Astrocyte (in vitro differentiated cells and primary cell): ENCODE data around the gene TNFRSF1B. TPM values are rescaled to one million over a fixed set of nuclear protein-coding genes. Genes with fewer than 3 reads are reported as not detected.

Experiments
- DNase-seq: peaks from one replicate; pipeline ENCODE4 v3.0.0-alpha.2; 2010; ENCODE audit warnings: low read depth
- FAIRE-seq: peaks from 2 replicates; lab custom pipeline; 2011; peaks lifted over from hg19 to GRCh38; lab: Jason Lieb, UNC
- H2AFZ ChIP-seq: 2 replicates; pipeline ENCODE4 v1.6.0; 2012; ENCODE audit warnings: low read depth, low read length, inconsistent platforms
- H3K27ac ChIP-seq: 2 replicates; pipeline ENCODE4 v1.5.1; 2011; ENCODE audit warnings: low read depth, low read length, inconsistent platforms
- H3K27me3 ChIP-seq: 2 replicates; pipeline ENCODE4 v1.6.0; 2011; ENCODE audit warnings: low read length, inconsistent platforms; ENCODE audit not compliant: insufficient read depth
- H3K36me3 ChIP-seq: 2 replicates; pipeline ENCODE4 v1.5.1; 2011; ENCODE audit warnings: low read length, inconsistent platforms; ENCODE audit not compliant: insufficient read depth
- H3K4me1 ChIP-seq: 2 replicates; pipeline ENCODE4 v1.5.1; 2011; ENCODE audit warnings: low read length, inconsistent platforms; ENCODE audit not compliant: insufficient read depth
- H3K4me2 ChIP-seq: 2 replicates; pipeline ENCODE4 v1.6.0; 2012; ENCODE audit warnings: low read length, inconsistent platforms
- H3K4me3 ChIP-seq: 2 replicates; pipeline ENCODE4 v1.5.1; 2011; ENCODE audit warnings: low read depth, mild to moderate bottlenecking, low read length, inconsistent platforms; ENCODE audit not compliant: insufficient read depth
- H3K79me2 ChIP-seq: 2 replicates; pipeline ENCODE4 v1.6.0; 2012; ENCODE audit warnings: mild to moderate bottlenecking, low read length, inconsistent platforms; ENCODE audit not compliant: insufficient read depth
- H3K9ac ChIP-seq: 2 replicates; pipeline ENCODE4 v1.6.0; 2012; ENCODE audit warnings: mild to moderate bottlenecking, low read length, inconsistent platforms
- H3K9me3 ChIP-seq: 2 replicates; pipeline ENCODE4 v1.5.1; 2012; ENCODE audit warnings: low read depth, mild to moderate bottlenecking, low read length, inconsistent platforms; ENCODE audit not compliant: insufficient read depth
- H4K20me1 ChIP-seq: 2 replicates; pipeline ENCODE4 v1.6.0; 2012; ENCODE audit warnings: low read length, inconsistent platforms; ENCODE audit not compliant: insufficient read depth
- H3K27ac Mint-ChIP-seq: one replicate; pipeline ENCODE4 v1.8.0; 2021; ENCODE audit warnings: mild to moderate bottlenecking, mixed read lengths; ENCODE audit not compliant: unreplicated experiment
- H3K27me3 Mint-ChIP-seq: one replicate; pipeline ENCODE4 v1.8.0; 2021; ENCODE audit warnings: low read depth, mixed read lengths; ENCODE audit not compliant: unreplicated experiment
- H3K36me3 Mint-ChIP-seq: one replicate; pipeline ENCODE4 v1.8.0; 2021; ENCODE audit warnings: low read depth, mixed read lengths; ENCODE audit not compliant: unreplicated experiment
- H3K4me1 Mint-ChIP-seq: one replicate; pipeline ENCODE4 v1.8.0; 2021; ENCODE audit warnings: low read depth, mixed read lengths; ENCODE audit not compliant: unreplicated experiment
- H3K4me3 Mint-ChIP-seq: one replicate; pipeline ENCODE4 v1.8.0; 2021; ENCODE audit warnings: mild to moderate bottlenecking, moderate library complexity, mixed read lengths; ENCODE audit not compliant: unreplicated experiment
- H3K9me3 Mint-ChIP-seq: one replicate; pipeline ENCODE4 v1.8.0; 2021; ENCODE audit warnings: mild to moderate bottlenecking, mixed read lengths; ENCODE audit not compliant: unreplicated experiment
- CTCF ChIP-seq: IDR thresholded peaks from 2 replicates; pipeline ENCODE4 v1.5.1; 2011; ENCODE audit warnings: low read depth, mild to moderate bottlenecking, inconsistent platforms, low read length, moderate library complexity; ENCODE audit not compliant: insufficient read depth
- EZH2 ChIP-seq: IDR thresholded peaks from 2 replicates; pipeline ENCODE4 v1.6.1; 2012; ENCODE audit warnings: mild to moderate bottlenecking, low read length, inconsistent platforms; ENCODE audit not compliant: insufficient read depth
- total RNA-seq: library from RNA; stranded (reverse); gene quantifications from 2 replicates; pipeline ENCODE4 v1.2.1, GENCODE V29; 2021

The TNFRSF1B gene
- total RNA-seq, 1 donor from 2014 or later: 0.09 TPM

- H3K36me3 Mint-ChIP-seq: no peaks in the 10 kb centered on the region
- H3K27ac Mint-ChIP-seq: no peak overlapping the region
- H3K4me3 ChIP-seq: no peak overlapping the region
- no peak overlapping the region for H3K4me3 Mint-ChIP-seq
- H3K27me3 ChIP-seq: peaks cover 4% of the 10 kb centered on the region
- no peaks in the 10 kb centered on the region for H3K9me3 ChIP-seq
- H2AFZ ChIP-seq: no peak overlapping the region
- no peak overlapping the region for H3K9ac ChIP-seq
- H4K20me1 ChIP-seq: no peaks in the 10 kb centered on the region
- TF ChIP-seq CTCF (no peak), EZH2 (no peak)
- no peak overlapping the region for H3K4me2 ChIP-seq
- peaks cover 4% of the 10 kb centered on the region for H3K4me1 Mint-ChIP-seq
- H3K27ac ChIP-seq: no peak overlapping the region
- H3K27me3 Mint-ChIP-seq: peaks cover 45% of the 10 kb centered on the region
- peaks cover 4% of the 10 kb centered on the region for H3K4me1 ChIP-seq
- H3K36me3 ChIP-seq: no peaks in the 10 kb centered on the region
- H3K9me3 Mint-ChIP-seq: no peaks in the 10 kb centered on the region
- no peak for DNase-seq
- no peak for FAIRE-seq
- H3K79me2 ChIP-seq: no peaks in the 10 kb centered on the region
Measured at GRCh38 chr1:12173041-12173509, 6.3 kb downstream of the TNFRSF1B start.

GRCh38 chr1:12173631-12174121 lies 6.9 kb downstream of the TNFRSF1B start:
- Histone ChIP-seq H3K27me3 (peaks cover 4% of the 10 kb centered on the region), H3K79me2 (no peaks in the 10 kb centered on the region), H3K27ac (no peak overlapping the region), H3K9me3 (no peaks in the 10 kb centered on the region), H3K4me2 (no peak overlapping the region), H3K4me1 (peaks cover 10% of the 10 kb centered on the region), H3K4me3 (no peak overlapping the region), H3K9ac (no peak overlapping the region), H3K36me3 (no peaks in the 10 kb centered on the region), H4K20me1 (no peaks in the 10 kb centered on the region), H2AFZ (no peak overlapping the region)
- H3K4me3 Mint-ChIP-seq: no peak overlapping the region
- H3K27me3 Mint-ChIP-seq: peaks cover 46% of the 10 kb centered on the region
- TF ChIP-seq CTCF (no peak), EZH2 (no peak)
- no peaks in the 10 kb centered on the region for H3K36me3 Mint-ChIP-seq
- DNase-seq (no peak), FAIRE-seq (no peak)
- no peak overlapping the region for H3K27ac Mint-ChIP-seq
- H3K4me1 Mint-ChIP-seq: peaks cover 10% of the 10 kb centered on the region
- peaks cover 2% of the 10 kb centered on the region for H3K9me3 Mint-ChIP-seq
